Mesendoderm (in vitro differentiated cells): ENCODE results near the gene CCRL2.

Source experiments
- DNase-seq: peaks from one replicate; pipeline ENCODE4 v3.0.0; 2013
- H2AK5ac ChIP-seq: 2 replicates; pipeline ENCODE4 v1.6.1; 2013; ENCODE audit warnings: low read length, inconsistent platforms
- H2BK120ac ChIP-seq: 2 replicates; pipeline ENCODE4 v1.6.1; 2013; ENCODE audit warnings: low read depth, mild to moderate bottlenecking, low read length, moderate library complexity, mixed read lengths
- H2BK15ac ChIP-seq: replicated peaks from 2 replicates; pipeline ENCODE4 v1.6.1; 2013; ENCODE audit warnings: low read depth, mild to moderate bottlenecking, moderate library complexity
- H2BK5ac ChIP-seq: 2 replicates; pipeline ENCODE4 v1.6.1; 2013; ENCODE audit warnings: low read length, inconsistent platforms
- H3K18ac ChIP-seq: 2 replicates; pipeline ENCODE4 v1.6.1; 2013; ENCODE audit warnings: mild to moderate bottlenecking, low read length, mixed read lengths
- H3K23ac ChIP-seq: one replicate; pipeline ENCODE4 v1.6.1; 2013; ENCODE audit warnings: low read length
- H3K27ac ChIP-seq: 2 replicates; pipeline ENCODE4 v1.5.1; 2013; ENCODE audit warnings: low read depth, mild to moderate bottlenecking, inconsistent platforms, low read length, moderate library complexity
- H3K27me3 ChIP-seq: 2 replicates; pipeline ENCODE4 v1.6.1; 2013; ENCODE audit warnings: low read length, control low read depth, mild to moderate bottlenecking, inconsistent platforms; ENCODE audit not compliant: insufficient read depth, poor library complexity
- H3K36me3 ChIP-seq: 2 replicates; pipeline ENCODE4 v1.6.1; 2013; ENCODE audit warnings: low read length, inconsistent platforms; ENCODE audit not compliant: control insufficient read depth, insufficient read depth
- H3K4ac ChIP-seq: one replicate; pipeline ENCODE4 v1.6.1; 2013; ENCODE audit warnings: low read depth, mild to moderate bottlenecking, low read length, moderate library complexity
- H3K4me1 ChIP-seq: 2 replicates; pipeline ENCODE4 v1.6.1; 2013; ENCODE audit warnings: low read depth, low read length, inconsistent platforms; ENCODE audit not compliant: control insufficient read depth
- H3K4me2 ChIP-seq: 2 replicates; pipeline ENCODE4 v1.6.1; 2013; ENCODE audit warnings: low read length
- H3K4me3 ChIP-seq: 2 replicates; pipeline ENCODE4 v1.5.1; 2013; ENCODE audit warnings: mild to moderate bottlenecking, low read length
- H3K56ac ChIP-seq: one replicate; pipeline ENCODE4 v1.6.1; 2013; ENCODE audit warnings: low read length
- H3K79me1 ChIP-seq: 2 replicates; pipeline ENCODE4 v1.6.1; 2013; ENCODE audit warnings: low read length, inconsistent platforms
- H3K79me2 ChIP-seq: 2 replicates; pipeline ENCODE4 v1.6.1; 2013; ENCODE audit warnings: mild to moderate bottlenecking, low read length; ENCODE audit not compliant: control insufficient read depth, insufficient read depth
- H3K9ac ChIP-seq: 2 replicates; pipeline ENCODE4 v1.6.1; 2013; ENCODE audit warnings: low read length, inconsistent platforms
- H4K5ac ChIP-seq: one replicate; pipeline ENCODE4 v1.6.1; 2013; ENCODE audit warnings: low read length
- H4K8ac ChIP-seq: one replicate; pipeline ENCODE4 v1.6.1; 2013; ENCODE audit warnings: low read depth, mild to moderate bottlenecking, control low read depth, low read length, moderate library complexity
- WGBS: extraction: QIAGEN DNeasy Blood & Tissue Kit; methylation state at CpG from one replicate; pipeline ENCODE4 v1.1.7; 2013; ENCODE audit warnings: low lambda C conversion rate, missing lambda C conversion rate; ENCODE audit not compliant: insufficient coverage; ENCODE audit errors: extremely low coverage; 5-methylcytosine and 5-hydroxymethylcytosine counted together

Gene CCRL2

DNA sequence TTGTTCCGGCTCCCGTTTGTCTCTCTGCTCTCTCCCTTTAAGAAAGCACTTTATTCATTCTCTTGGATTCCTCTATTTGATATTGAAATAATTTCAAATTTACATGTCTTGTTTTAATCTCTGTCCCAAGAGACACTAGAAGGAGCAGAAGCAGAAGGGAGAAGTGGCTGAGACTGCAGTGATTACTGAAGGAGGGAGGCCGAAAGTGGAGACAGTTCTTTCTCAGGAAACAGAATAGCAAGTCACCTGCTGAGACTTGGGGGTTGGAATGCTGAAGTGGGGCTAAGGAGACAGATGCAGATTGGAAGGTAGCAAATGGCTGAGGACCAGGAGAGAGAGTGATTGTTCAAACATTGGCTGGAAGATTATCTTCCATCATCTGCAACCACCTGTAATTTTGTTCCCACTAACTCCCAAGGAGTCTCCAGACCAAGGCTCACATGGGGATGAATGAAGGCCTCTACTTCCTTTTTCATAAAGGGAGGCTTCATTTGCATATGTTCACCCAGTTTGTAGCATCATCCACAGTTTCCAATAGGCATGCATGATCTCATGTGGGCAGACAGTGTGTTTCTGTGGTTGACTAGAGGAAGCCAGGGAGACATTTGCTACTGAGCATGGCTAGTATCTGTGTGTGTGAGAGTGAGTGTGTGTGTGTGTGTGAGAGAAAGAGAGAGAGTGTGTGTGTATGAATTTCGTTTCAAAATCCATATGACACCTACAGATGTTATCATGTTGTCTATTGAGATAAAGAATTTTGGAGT, 33.7 kb downstream of the CCRL2 start:
- no peak overlapping the region for H3K27ac ChIP-seq
- no peak overlapping the region for H4K8ac ChIP-seq
- WGBS: no CpG with 5 or more reads among the region's 4 CpGs
- H3K4me2 ChIP-seq: no peak overlapping the region
- H3K79me2 ChIP-seq: no peaks in the 10 kb centered on the region
- H2BK120ac ChIP-seq: no peak overlapping the region
- no peaks in the 10 kb centered on the region for H3K4me1 ChIP-seq
- H3K4ac ChIP-seq: no peak overlapping the region
- no peaks in the 10 kb centered on the region for H3K36me3 ChIP-seq
- no peak overlapping the region for H2BK15ac ChIP-seq
- H3K9ac ChIP-seq: no peak overlapping the region
- H3K56ac ChIP-seq: no peak overlapping the region
- DNase-seq: peak; percentile 24
- no peak overlapping the region for H2AK5ac ChIP-seq
- no peaks in the 10 kb centered on the region for H3K27me3 ChIP-seq
- H4K5ac ChIP-seq: no peak overlapping the region
- H3K18ac ChIP-seq: no peak overlapping the region
- no peak overlapping the region for H2BK5ac ChIP-seq
- H3K79me1 ChIP-seq: no peaks in the 10 kb centered on the region
- H3K23ac ChIP-seq: no peak overlapping the region
- H3K4me3 ChIP-seq: no peak overlapping the region

DNA sequence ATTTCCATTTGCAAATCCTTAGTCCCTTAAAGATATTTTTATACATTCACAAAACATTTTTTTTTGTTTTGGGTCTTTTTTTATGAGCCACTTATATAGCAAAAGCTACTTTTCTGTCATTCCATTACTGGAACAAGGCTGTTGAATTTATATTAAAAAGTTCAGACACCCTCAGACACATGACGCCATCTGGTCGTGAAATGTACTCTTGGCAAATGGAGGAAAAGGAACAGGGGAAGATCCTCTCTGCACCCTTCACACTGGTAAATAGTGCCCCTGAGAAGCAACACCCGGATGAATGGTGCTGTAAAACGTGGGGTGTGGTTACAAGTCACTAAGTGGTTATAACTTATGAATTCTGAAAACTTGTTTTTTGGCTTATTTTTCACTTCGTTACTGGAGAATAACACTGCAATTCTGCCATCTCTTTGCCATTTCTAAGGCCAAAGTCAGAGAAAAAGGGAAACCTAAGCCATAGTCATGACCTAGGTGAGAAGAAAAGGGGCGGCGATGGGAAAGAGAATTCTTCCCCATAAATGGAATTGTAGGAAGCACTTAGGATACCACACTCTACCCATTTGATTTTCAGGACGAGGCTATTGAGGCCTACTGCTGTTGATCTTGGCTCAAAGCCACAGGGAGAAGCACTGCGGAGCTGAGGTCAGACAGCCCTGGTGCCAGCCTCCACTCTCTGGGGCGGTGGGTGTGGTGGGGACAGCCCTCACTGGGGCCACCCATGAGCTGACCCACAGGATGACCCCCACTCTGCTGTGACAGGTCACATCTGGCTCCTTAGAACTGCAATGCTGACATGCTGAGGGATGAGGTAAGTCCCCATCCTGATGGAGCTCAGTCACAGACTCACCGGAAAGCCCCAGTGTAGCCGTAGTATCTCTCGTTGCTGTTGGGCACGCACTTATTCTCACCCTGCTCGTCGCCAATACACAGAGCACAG, 35.8 kb downstream of the CCRL2 start:
- Histone ChIP-seq H2BK5ac (no peak overlapping the region), H3K9ac (no peak overlapping the region), H2BK120ac (no peak overlapping the region), H3K56ac (no peak overlapping the region), H3K4me2 (no peak overlapping the region), H2AK5ac (no peak overlapping the region), H3K79me2 (no peaks in the 10 kb centered on the region), H3K36me3 (no peaks in the 10 kb centered on the region), H3K79me1 (no peaks in the 10 kb centered on the region), H3K27me3 (no peaks in the 10 kb centered on the region), H3K23ac (no peak overlapping the region), H3K27ac (no peak overlapping the region), H3K4ac (no peak overlapping the region), H4K5ac (no peak overlapping the region), H2BK15ac (no peak overlapping the region), H3K4me1 (no peaks in the 10 kb centered on the region), H3K18ac (no peak overlapping the region), H3K4me3 (no peak overlapping the region), H4K8ac (no peak overlapping the region)
- peak; percentile 49 for DNase-seq
- no CpG with 5 or more reads among the region's 16 CpGs for WGBS

DNA sequence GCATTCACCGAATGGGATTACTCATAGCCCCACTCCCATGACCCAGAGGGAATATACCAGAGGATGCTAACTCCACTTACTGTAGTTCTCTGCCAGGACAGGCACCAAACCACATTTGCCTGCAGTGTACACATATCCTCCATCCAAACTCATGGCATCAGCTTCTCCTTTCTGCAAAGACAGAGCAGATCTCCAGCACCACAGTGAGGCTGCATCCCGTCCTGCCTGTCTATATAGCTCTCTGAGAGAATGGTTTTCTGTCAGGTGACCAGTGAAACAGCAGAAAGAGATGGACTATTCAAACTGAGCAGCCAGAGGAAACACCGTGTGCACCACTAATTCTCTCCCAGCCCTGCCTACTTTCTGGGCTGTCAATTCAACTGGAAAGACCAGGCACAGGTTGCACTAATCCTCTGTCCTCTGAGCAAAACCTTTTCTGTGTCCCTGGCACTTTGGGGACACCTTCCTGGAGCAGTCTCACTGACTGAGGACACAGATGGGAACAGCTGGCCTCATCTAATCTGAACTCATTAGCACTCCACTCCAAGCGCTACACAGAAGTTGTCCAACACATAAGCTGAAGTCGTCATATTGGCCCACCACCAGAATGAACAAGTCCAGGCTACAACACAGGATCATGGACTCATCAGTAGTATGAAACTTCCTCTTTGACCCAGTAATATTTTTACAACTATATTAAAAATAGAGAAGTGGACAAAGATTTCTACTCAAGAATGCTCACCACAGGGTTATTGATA, 40.3 kb downstream of the CCRL2 start:
- Histone ChIP-seq H3K9ac (no peak overlapping the region), H4K8ac (no peak overlapping the region), H4K5ac (no peak overlapping the region), H3K4ac (no peak overlapping the region), H3K4me1 (no peaks in the 10 kb centered on the region), H3K56ac (no peak overlapping the region), H3K18ac (no peak overlapping the region), H2BK5ac (no peak overlapping the region), H2BK15ac (no peak overlapping the region), H3K27ac (no peak overlapping the region), H3K4me3 (no peak overlapping the region), H3K27me3 (no peaks in the 10 kb centered on the region), H2AK5ac (no peak overlapping the region), H3K79me2 (no peaks in the 10 kb centered on the region), H3K23ac (no peak overlapping the region), H2BK120ac (no peak overlapping the region), H3K4me2 (no peak overlapping the region), H3K79me1 (no peaks in the 10 kb centered on the region), H3K36me3 (no peaks in the 10 kb centered on the region)
- no CpG with 5 or more reads among the region's 5 CpGs for WGBS
- DNase-seq: no peak

DNA sequence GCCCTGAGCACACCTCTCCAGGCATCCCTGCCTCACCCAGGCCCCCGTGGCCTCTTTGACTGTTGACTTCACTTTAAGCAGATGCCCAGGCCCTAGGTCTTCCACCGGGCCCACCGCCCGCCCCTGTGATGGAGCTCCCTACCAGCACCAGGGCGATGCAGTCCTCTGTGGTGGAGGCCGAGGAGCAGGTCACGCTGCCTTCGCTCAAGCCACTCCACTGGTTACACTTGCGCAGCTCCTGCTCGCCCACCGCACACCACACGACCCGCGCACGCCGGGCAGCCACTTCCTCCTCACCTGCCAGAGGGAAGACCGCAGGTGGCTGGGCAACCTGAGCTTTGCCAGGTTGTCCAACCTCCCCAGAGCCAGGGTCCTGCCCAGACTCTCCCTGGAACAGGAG, 41.7 kb downstream of the CCRL2 start:
- H3K18ac ChIP-seq: no peak overlapping the region
- H3K23ac ChIP-seq: no peak overlapping the region
- H3K36me3 ChIP-seq: no peaks in the 10 kb centered on the region
- no peak overlapping the region for H2BK120ac ChIP-seq
- H4K5ac ChIP-seq: no peak overlapping the region
- H4K8ac ChIP-seq: no peak overlapping the region
- H3K56ac ChIP-seq: no peak overlapping the region
- no peak overlapping the region for H2AK5ac ChIP-seq
- H2BK15ac ChIP-seq: no peak overlapping the region
- no peak overlapping the region for H2BK5ac ChIP-seq
- H3K79me1 ChIP-seq: no peaks in the 10 kb centered on the region
- H3K79me2 ChIP-seq: no peaks in the 10 kb centered on the region
- no peak overlapping the region for H3K4me2 ChIP-seq
- no peak overlapping the region for H3K27ac ChIP-seq
- H3K4ac ChIP-seq: no peak overlapping the region
- H3K27me3 ChIP-seq: no peaks in the 10 kb centered on the region
- no peaks in the 10 kb centered on the region for H3K4me1 ChIP-seq
- no peak overlapping the region for H3K4me3 ChIP-seq
- DNase-seq: no peak
- WGBS: no CpG with 5 or more reads among the region's 17 CpGs
- no peak overlapping the region for H3K9ac ChIP-seq

DNA sequence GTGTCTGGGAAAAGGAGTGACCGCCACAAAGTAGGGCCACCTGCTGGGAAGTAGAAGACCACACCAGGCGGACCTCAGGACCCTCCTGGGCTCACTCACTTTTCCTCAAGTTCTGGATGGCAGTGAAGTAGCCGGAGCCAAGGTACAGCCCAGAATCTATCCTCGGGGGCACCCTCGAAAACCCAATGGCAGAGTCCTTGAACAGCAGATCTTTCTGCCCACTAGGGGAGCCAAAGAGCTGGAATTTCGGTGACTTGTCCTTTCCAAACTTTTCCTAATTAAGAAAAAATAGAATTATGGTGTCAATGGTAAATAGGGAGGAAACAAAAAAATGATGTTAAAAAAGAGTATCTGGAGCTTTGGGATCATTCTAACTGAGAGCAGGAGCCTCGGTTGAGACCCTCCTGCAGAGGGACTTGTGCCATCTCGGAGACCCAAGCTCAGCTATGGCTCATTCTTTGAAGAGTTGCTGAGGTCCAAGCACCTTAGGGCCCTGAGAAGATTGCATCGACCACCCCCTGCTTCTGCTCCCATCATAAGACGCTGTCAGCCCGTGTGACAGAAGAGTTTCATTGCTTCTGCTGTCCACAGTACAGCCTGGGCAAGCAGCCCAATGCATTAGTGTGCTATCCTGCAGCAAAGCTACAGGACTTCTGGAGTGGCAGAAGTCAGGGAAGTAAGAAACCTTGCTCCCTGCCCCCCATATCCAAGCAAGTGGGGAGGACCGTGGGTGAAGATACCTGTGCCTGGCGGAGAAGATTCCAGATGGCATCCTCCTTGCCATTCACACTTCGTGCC, 42.9 kb downstream of the CCRL2 start:
- Histone ChIP-seq H3K4me2 (no peak overlapping the region), H3K27ac (no peak overlapping the region), H2AK5ac (no peak overlapping the region), H3K18ac (no peak overlapping the region), H3K9ac (no peak overlapping the region), H3K36me3 (no peaks in the 10 kb centered on the region), H3K4ac (no peak overlapping the region), H2BK15ac (no peak overlapping the region), H4K5ac (no peak overlapping the region), H3K79me1 (no peaks in the 10 kb centered on the region), H2BK5ac (no peak overlapping the region), H3K56ac (no peak overlapping the region), H3K79me2 (no peaks in the 10 kb centered on the region), H3K27me3 (no peaks in the 10 kb centered on the region), H3K4me1 (no peaks in the 10 kb centered on the region), H4K8ac (no peak overlapping the region), H3K23ac (no peak overlapping the region), H3K4me3 (no peak overlapping the region), H2BK120ac (no peak overlapping the region)
- WGBS: no CpG with 5 or more reads among the region's 14 CpGs
- DNase-seq: peak; percentile 40
